ENCODE results near the gene KCTD12.
A peak's percentile ranks its signal among the peaks of the same experiment; 100 is the strongest.
"Not testable (repeated sequence)": the region's sequence is repeated elsewhere in the genome, so short reads cannot be mapped to it uniquely, and the experiment has no call there.

KCTD12 gene

GRCh38 chr13:76886292-76887075, at the start of gene KCTD12:
TSS of gene KCTD12 (minus strand) at chr13:76886405. CDS start at chr13:76886148, 257 bp downstream.
- DNase-seq, result peak; percentile 24

GRCh38 chr13:76934671-76935070, 48.5 kb upstream of the KCTD12 start:
- DNase-seq, result no peak

GRCh38 chr13:76932076-76932475, 45.9 kb upstream of the KCTD12 start:
- DNase-seq, result no peak

GRCh38 chr13:76929851-76930374, 43.7 kb upstream of the KCTD12 start:
- DNase-seq, result no peak

- DNase-seq, result no peak
These were observed 43.1 kb upstream of the KCTD12 start for GRCh38 chr13:76929320-76929719.

GRCh38 chr13:76928456-76928855, 42.3 kb upstream of the KCTD12 start:
- DNase-seq, result no peak

GRCh38 chr13:76927955-76928354, 41.8 kb upstream of the KCTD12 start:
- DNase-seq, result no peak

- DNase-seq, result no peak
These were observed 38.9 kb upstream of the KCTD12 start for GRCh38 chr13:76925115-76925514.

GRCh38 chr13:76921516-76921915, 35.3 kb upstream of the KCTD12 start:
- DNase-seq, result no peak

GRCh38 chr13:76917755-76918481, 31.7 kb upstream of the KCTD12 start:
- not testable (repeated sequence) for DNase-seq

- DNase-seq, result no peak
These were observed 30.9 kb upstream of the KCTD12 start for GRCh38 chr13:76917095-76917494.

GRCh38 chr13:76913898-76914297, 27.7 kb upstream of the KCTD12 start:
- no peak for DNase-seq

- DNase-seq, result no peak
These were observed 26.3 kb upstream of the KCTD12 start for GRCh38 chr13:76912476-76912875.

GRCh38 chr13:76904507-76904906, 18.3 kb upstream of the KCTD12 start:
- DNase-seq, result no peak

GRCh38 chr13:76903544-76904162, 17.4 kb upstream of the KCTD12 start:
- DNase-seq, result peak; percentile 40

GRCh38 chr13:76899066-76899465, 12.9 kb upstream of the KCTD12 start:
- not testable (repeated sequence) for DNase-seq

- DNase-seq, result not testable (repeated sequence)
These were observed 11.0 kb upstream of the KCTD12 start for GRCh38 chr13:76897171-76897570.

- DNase-seq, result no peak
These were observed 8.4 kb upstream of the KCTD12 start for GRCh38 chr13:76894401-76895110.

- no peak for DNase-seq
These were observed 6.3 kb upstream of the KCTD12 start for GRCh38 chr13:76892488-76892887.

- no peak for DNase-seq
These were observed 3.8 kb upstream of the KCTD12 start for GRCh38 chr13:76890021-76890420.

GRCh38 chr13:76889254-76889653, 3.0 kb upstream of the KCTD12 start:
- no peak for DNase-seq

- DNase-seq, result no peak
These were observed 2.2 kb upstream of the KCTD12 start for GRCh38 chr13:76888421-76888820.

GRCh38 chr13:76887076-76887563, 915 bp upstream of the KCTD12 start:
- no peak for DNase-seq

Data from SIG-M5 (cell line).